ENCODE measurements around the gene TSHZ2.

Gene TSHZ2

DNA sequence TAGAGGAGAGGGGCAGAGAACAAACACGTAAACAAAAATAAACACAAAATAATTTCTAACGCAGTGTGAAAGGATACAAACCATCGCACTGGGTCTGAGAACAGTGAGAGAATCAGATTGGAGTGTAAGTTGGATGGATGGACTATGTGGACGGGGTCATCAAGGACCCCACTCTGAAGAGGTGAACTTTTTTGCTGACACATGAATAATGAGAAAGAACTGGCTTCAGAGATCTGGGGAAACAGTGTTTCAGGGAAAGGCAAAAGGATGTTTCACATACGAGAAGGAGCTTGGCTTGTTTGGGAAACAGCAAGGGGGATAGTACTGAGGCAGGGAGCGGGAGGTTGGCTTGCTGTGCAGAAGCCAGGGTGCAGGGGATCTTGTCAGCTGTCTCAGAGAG is 326.1 kb downstream of the TSHZ2 start:
- H3K27ac Mint-ChIP-seq, result no peak overlapping the region
- peaks cover 13% of the 10 kb centered on the region for H3K27me3 Mint-ChIP-seq
- no peaks in the 10 kb centered on the region for H3K36me3 Mint-ChIP-seq (ENCODE audit: low read depth)
- H3K4me3 Mint-ChIP-seq, result no peak overlapping the region
- no peaks in the 10 kb centered on the region for H3K9me3 Mint-ChIP-seq
- intact Hi-C loops (cut with micrococcal nuclease), result no loop called here
- no peaks in the 10 kb centered on the region for H3K4me1 Mint-ChIP-seq (ENCODE audit: low read depth)

DNA sequence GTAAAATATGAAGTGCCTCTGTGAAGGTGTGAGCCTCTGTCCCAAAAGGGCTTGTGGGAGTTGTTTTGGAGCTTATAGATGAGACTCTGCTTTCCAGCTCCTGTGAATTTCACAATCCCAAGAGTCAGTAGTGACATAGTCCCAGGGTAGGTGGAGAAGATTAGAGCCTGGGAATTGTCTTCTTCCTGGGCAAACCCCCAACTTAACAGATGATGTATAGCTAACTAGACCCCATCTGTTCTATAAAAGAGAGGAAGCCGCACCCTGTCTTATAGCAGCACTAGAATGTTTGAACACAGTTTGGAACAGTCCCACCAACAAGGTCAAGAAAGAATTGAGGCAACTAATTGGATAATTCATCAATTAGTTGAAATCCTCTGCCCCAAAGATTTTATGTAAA is 326.8 kb downstream of the TSHZ2 start:
- Mint-ChIP-seq H3K27me3 (peaks cover 10% of the 10 kb centered on the region), H3K9me3 (no peaks in the 10 kb centered on the region), H3K36me3 (ENCODE audit: low read depth) (no peaks in the 10 kb centered on the region), H3K4me3 (no peak overlapping the region), H3K4me1 (ENCODE audit: low read depth) (no peaks in the 10 kb centered on the region), H3K27ac (no peak overlapping the region)
- intact Hi-C loops (cut with micrococcal nuclease), result no loop called here

DNA sequence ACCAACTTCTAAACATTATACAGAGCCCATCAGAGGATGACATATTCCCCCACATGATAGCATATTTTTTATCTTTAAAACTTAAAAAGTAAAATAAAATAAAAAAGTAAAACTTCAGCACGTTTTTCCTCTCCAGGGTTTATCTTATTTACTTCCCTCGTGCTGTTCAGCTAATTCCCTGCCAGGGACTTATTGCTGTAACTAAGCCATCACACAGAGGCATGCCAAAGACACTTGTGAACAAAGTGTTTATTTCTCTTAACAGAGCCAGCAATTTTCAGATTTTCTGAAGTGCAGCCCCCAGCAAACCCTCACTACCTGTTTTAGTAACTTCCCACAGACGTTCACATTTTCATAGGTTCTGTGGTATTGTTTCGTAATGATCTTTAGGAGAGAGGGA is 327.7 kb downstream of the TSHZ2 start:
- Mint-ChIP-seq H3K27me3 (peaks cover 10% of the 10 kb centered on the region), H3K9me3 (no peaks in the 10 kb centered on the region), H3K4me3 (no peak overlapping the region), H3K4me1 (ENCODE audit: low read depth) (no peaks in the 10 kb centered on the region), H3K36me3 (ENCODE audit: low read depth) (no peaks in the 10 kb centered on the region), H3K27ac (no peak overlapping the region)
- intact Hi-C loops (cut with micrococcal nuclease), result no loop called here

DNA sequence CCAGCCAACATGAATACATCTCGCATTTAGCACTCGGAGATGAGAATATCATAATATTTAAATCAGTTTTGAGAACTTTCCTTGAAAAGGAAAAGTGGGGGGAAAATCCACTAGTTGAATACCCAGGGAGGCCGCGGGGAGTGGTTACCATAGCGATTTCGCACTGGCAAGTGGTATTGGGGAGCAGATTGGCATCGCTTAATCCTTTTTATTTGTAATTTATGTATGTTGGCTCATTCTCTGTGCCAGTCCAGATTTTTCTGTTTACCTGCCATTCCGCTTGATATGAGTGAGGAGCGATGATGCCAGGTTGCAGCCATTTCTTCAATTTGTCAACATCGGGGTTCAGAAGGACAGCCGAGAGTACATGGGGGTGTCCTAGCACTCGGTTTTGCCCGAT is 329.7 kb downstream of the TSHZ2 start:
- H3K4me3 Mint-ChIP-seq, result no peak overlapping the region
- H3K36me3 Mint-ChIP-seq (ENCODE audit: low read depth), result no peaks in the 10 kb centered on the region
- no peak overlapping the region for H3K27ac Mint-ChIP-seq
- no peaks in the 10 kb centered on the region for H3K9me3 Mint-ChIP-seq
- intact Hi-C loops (cut with micrococcal nuclease), result no loop called here
- H3K4me1 Mint-ChIP-seq (ENCODE audit: low read depth), result no peaks in the 10 kb centered on the region
- peaks cover 13% of the 10 kb centered on the region for H3K27me3 Mint-ChIP-seq

DNA sequence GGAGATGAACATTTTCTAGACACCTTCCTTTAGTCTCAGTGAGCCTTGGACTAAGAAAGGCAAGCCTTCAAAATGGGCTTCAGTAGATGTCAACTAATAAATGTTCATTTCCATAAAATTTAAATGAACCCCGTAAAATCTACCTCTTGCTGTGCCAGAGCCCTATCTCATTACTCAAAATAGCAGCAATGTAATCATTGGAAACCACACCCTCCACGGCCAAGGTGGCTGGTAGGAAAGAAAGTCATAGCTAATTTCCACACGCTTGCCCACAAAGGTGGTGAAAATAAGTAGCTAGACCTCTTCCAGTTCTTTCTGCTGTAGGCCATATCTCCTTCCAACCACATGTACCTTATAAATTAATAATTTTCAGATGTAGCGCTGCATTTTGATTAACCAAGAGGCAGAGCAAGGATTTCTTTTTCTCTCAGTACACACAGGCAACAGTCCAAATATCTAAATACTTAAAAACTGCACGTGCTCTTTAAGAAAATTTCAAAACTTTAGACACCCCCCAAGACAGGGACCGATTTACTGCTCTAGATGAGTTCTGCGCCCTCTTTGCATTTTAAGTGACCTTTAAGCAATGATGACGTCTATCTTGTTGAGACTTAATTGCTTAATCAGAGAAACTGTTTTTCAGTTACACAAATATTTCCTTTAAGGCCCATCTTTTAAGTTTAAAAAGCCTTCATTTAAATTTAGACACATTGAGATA is 330.7 kb downstream of the TSHZ2 start:
- intact Hi-C loops (cut with micrococcal nuclease), result no loop called here
- no peaks in the 10 kb centered on the region for H3K9me3 Mint-ChIP-seq

DNA sequence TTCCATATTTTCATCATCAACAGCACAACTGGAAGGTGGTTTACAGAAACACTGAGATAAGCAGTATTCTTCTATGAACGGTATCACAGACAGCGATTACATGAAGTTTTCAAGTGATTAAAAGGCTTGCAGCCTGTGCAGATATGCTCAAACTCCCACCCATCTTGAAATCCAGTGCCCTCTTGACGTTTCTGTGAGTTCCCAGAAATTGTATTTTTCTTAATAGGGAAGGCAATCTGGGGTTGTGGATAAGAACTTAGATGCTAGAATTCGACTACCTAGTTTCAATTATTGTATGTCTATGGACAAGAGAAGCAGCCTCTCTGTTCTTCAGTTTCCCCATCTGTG is 331.2 kb downstream of the TSHZ2 start:
- no peaks in the 10 kb centered on the region for H3K36me3 Mint-ChIP-seq (ENCODE audit: low read depth)
- peaks cover 16% of the 10 kb centered on the region for H3K27me3 Mint-ChIP-seq
- no peak overlapping the region for H3K27ac Mint-ChIP-seq
- intact Hi-C loops (cut with micrococcal nuclease), result no loop called here
- H3K4me3 Mint-ChIP-seq, result no peak overlapping the region
- no peaks in the 10 kb centered on the region for H3K9me3 Mint-ChIP-seq
- H3K4me1 Mint-ChIP-seq (ENCODE audit: low read depth), result no peaks in the 10 kb centered on the region

More for the DNA sequence above, 330.7 kb downstream of the TSHZ2 start:
- H3K4me3 Mint-ChIP-seq, result no peak overlapping the region
- no peaks in the 10 kb centered on the region for H3K36me3 Mint-ChIP-seq (ENCODE audit: low read depth)
- H3K27ac Mint-ChIP-seq, result no peak overlapping the region
- H3K27me3 Mint-ChIP-seq, result peaks cover 17% of the 10 kb centered on the region
- H3K4me1 Mint-ChIP-seq (ENCODE audit: low read depth), result no peaks in the 10 kb centered on the region

DNA sequence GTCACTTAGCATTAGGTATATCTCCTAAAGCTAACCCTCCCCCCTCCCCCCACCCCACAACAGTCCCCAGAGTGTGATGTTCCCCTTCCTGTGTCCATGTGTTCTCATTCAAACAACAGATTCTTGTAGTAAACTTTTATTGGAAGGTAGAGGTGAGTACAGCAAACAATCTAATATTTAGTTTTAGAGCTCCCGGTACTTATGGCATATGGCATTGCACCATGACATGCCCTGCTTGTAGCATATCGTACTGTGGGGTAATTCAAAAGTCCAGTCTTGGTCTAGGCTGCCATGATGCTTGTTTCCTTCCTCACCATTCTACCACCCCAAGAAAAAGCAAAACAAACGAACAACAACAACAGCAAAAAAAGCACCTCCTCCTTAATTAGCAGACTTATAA is 332.0 kb downstream of the TSHZ2 start:
- no peak overlapping the region for H3K4me3 Mint-ChIP-seq
- no peaks in the 10 kb centered on the region for H3K9me3 Mint-ChIP-seq
- intact Hi-C loops (cut with micrococcal nuclease), result no loop called here
- no peaks in the 10 kb centered on the region for H3K36me3 Mint-ChIP-seq (ENCODE audit: low read depth)
- H3K27ac Mint-ChIP-seq, result no peak overlapping the region
- H3K4me1 Mint-ChIP-seq (ENCODE audit: low read depth), result no peaks in the 10 kb centered on the region
- H3K27me3 Mint-ChIP-seq, result peaks cover 14% of the 10 kb centered on the region

DNA sequence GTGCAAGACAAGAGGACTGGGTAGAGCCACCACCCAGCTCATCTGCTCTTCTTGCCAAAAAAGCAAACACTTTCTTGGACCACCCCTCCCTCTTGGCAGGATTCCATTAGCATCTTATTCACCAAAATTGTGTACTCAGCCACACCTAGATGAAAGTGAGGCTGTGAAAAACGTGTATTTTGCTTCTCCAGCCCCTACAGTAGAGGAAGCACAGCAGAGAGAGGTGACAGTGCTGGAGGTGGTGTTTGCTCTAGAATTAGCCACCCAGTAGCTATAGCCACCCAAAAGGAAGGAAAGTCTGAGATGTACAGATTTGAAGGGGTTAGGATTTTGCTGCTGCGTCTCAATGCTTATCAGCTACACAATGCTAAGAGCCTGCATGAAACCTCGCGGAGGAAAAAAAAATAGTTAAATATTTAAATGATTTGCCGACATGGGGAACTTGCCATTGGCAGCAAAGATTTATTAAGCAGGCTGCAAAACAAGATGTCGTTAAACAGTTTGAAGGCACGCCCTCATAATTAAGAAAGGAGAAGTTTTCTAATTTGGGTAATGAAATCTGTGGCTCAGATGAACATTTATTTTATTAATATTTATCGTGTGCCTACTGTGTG is 334.1 kb downstream of the TSHZ2 start:
- no peak overlapping the region for H3K27ac Mint-ChIP-seq

DNA sequence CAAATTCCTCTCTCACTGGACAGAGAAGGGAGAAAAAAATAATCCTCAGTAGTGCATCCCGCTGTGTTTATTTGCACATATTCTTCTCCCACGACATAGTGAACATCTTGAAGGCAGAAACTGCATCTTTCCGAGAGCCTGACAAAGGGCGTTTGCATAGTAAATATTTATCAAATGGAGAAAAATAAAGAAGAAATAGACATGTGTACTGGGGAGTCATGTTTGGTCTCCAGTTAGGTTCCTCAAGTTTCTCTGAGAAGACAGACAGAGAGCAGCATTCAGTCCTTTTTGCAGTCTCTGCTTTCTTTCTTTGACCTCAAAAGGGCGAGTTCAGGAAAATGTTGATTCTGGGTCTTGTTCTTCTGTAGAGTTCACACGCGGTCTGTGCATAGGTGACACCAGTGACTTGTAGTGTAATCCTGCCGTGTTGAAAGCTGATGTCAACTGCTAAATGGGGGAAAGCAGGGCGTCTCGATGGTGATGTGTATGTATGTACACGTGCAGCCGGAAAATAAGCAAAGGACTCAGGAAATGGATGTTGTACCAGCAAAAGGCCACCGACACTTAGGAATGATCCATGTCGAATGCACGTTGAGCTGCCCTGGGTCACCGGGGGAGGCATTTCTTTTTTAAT is 335.9 kb downstream of the TSHZ2 start:
- Mint-ChIP-seq H3K4me1 (ENCODE audit: low read depth) (no peaks in the 10 kb centered on the region), H3K27ac (no peak overlapping the region), H3K27me3 (peaks cover 12% of the 10 kb centered on the region), H3K4me3 (no peak overlapping the region), H3K36me3 (ENCODE audit: low read depth) (no peaks in the 10 kb centered on the region), H3K9me3 (no peaks in the 10 kb centered on the region)
- intact Hi-C loops (cut with micrococcal nuclease), result no loop called here

More for the DNA sequence above, 334.1 kb downstream of the TSHZ2 start:
- Mint-ChIP-seq H3K4me3 (no peak overlapping the region), H3K27me3 (peaks cover 12% of the 10 kb centered on the region), H3K36me3 (ENCODE audit: low read depth) (no peaks in the 10 kb centered on the region), H3K9me3 (no peaks in the 10 kb centered on the region), H3K4me1 (ENCODE audit: low read depth) (no peaks in the 10 kb centered on the region)
- intact Hi-C loops (cut with micrococcal nuclease), result no loop called here

DNA sequence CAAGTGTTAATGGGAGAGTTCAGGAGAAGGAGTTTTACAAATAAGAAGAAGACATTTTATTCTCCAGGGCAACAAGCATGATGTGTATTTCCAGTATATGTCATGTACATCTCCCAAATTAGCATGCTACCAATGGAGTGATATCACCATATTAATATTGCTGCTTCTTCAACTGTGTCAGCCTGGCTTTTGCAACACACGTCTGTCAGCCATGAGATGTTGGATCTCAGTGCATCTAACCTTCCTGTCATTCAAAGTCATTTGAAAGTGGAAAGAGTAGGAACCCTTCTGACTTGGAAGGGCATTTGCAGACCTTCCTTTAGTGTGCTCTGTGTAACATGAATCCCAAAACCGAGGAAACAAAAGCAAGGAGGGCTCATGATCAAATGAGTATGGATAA is 337.4 kb downstream of the TSHZ2 start:
- peaks cover 13% of the 10 kb centered on the region for H3K27me3 Mint-ChIP-seq
- no peaks in the 10 kb centered on the region for H3K9me3 Mint-ChIP-seq
- intact Hi-C loops (cut with micrococcal nuclease), result no loop called here
- no peak overlapping the region for H3K4me3 Mint-ChIP-seq
- H3K36me3 Mint-ChIP-seq (ENCODE audit: low read depth), result no peaks in the 10 kb centered on the region
- H3K4me1 Mint-ChIP-seq (ENCODE audit: low read depth), result no peaks in the 10 kb centered on the region
- no peak overlapping the region for H3K27ac Mint-ChIP-seq

DNA sequence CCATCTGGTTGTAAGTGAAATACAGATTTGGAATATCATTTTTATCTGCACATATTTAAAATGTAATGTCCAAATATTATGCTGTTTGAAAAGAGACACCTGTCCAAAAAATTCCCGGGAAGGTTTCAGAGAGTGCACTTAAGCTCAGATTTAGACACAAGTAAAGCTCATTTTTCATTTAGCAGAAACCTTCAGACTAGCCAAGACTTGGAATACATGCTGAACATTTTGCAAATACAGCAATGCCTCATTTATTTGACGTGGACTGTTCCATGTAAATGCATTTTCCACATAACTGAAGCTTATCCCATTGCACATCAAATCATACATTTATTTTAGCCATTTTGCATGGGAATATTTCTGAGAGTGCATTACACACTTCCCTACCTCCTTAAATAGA is 340.8 kb downstream of the TSHZ2 start:
- H3K9me3 Mint-ChIP-seq, result no peaks in the 10 kb centered on the region
- no peaks in the 10 kb centered on the region for H3K4me1 Mint-ChIP-seq (ENCODE audit: low read depth)
- no peaks in the 10 kb centered on the region for H3K36me3 Mint-ChIP-seq (ENCODE audit: low read depth)
- peaks cover 2% of the 10 kb centered on the region for H3K27me3 Mint-ChIP-seq
- H3K4me3 Mint-ChIP-seq, result no peak overlapping the region
- H3K27ac Mint-ChIP-seq, result no peak overlapping the region
- intact Hi-C loops (cut with micrococcal nuclease), result no loop called here

DNA sequence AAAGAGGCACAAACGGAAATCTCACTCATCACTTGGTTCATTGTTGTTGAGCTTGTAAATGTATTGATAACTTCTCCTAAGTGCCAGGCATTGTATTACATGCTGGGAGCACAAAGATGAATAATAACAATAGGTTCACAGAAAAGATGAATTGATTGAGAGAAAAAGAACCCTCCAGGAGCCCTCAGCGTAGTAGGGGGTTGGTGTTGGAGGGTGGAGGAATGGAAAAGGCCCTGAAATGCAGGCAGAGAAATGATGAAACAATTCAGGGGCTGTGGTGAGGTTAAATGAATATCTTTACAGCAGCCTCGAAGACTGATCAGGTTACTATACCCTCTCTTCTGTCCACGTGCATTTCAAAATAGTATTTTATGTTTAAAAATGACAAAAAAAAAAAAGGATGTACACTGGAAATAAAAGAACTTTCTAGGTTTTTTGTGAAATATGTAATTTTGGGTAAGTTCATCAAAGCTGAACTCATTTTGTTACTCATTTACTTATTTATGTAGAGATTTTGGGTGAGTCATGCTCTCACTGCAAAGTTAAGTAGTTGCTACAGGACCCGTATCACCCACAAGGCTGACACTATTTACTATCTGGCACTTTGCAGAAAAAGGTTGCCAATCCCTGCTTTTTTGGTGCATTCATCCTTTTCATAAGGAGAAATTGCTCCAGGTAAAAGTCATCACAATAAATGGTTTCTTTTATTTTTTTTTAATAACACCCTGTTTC is 344.2 kb downstream of the TSHZ2 start:
- Mint-ChIP-seq H3K9me3 (no peaks in the 10 kb centered on the region), H3K4me3 (no peak overlapping the region), H3K27me3 (peaks cover 2% of the 10 kb centered on the region), H3K36me3 (ENCODE audit: low read depth) (no peaks in the 10 kb centered on the region), H3K4me1 (ENCODE audit: low read depth) (no peaks in the 10 kb centered on the region), H3K27ac (no peak overlapping the region)
- intact Hi-C loops (cut with micrococcal nuclease), result no loop called here

DNA sequence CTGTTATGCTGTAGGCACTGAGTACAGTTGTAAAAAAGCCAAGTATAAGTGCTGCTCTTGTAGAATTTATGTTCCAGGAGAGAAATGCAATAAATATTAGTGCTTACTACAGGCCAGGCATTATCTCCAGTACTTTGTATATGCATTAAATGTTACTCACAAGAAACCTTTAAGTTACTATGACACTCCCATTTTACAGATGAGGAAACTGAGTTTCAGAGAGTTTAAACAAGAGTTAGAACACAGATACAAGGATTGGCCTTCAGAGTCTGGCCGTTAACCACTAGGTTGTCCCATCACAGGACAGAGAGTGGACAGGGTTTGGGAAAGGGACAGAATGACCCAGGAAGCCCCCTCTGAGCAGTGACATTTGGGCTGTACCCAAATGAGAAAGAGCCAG is 347.0 kb downstream of the TSHZ2 start:
- intact Hi-C loops (cut with micrococcal nuclease), result no loop called here

DNA sequence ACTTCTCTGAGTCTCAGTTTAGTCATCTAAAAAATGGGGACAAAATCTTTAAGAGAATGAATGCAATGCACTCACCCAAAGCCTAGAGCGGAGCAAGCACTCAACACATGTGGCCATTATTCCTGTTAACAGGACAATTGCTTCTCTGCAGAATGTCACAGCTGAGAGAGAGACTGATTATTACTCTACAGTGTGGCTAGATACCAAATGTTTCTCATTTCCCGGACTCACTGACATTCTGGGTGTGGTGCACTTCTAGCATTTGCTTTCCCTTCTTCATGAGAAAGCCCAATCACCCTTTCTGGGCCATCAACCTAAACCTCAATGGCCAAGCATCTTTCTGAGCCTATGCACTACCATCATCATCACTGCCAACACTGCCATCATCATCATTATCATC is 347.6 kb downstream of the TSHZ2 start:
- Mint-ChIP-seq H3K4me3 (no peak overlapping the region), H3K27ac (no peak overlapping the region), H3K9me3 (no peaks in the 10 kb centered on the region), H3K4me1 (ENCODE audit: low read depth) (no peaks in the 10 kb centered on the region), H3K27me3 (no peaks in the 10 kb centered on the region), H3K36me3 (ENCODE audit: low read depth) (no peaks in the 10 kb centered on the region)
- intact Hi-C loops (cut with micrococcal nuclease), result no loop called here

More for the DNA sequence above, 347.0 kb downstream of the TSHZ2 start:
- H3K36me3 Mint-ChIP-seq (ENCODE audit: low read depth), result no peaks in the 10 kb centered on the region
- no peaks in the 10 kb centered on the region for H3K9me3 Mint-ChIP-seq
- no peaks in the 10 kb centered on the region for H3K4me1 Mint-ChIP-seq (ENCODE audit: low read depth)
- H3K27me3 Mint-ChIP-seq, result no peaks in the 10 kb centered on the region
- H3K4me3 Mint-ChIP-seq, result no peak overlapping the region
- H3K27ac Mint-ChIP-seq, result no peak overlapping the region
